NT2/D1 (cell line): ENCODE results near the gene SORL1.

Source experiments
- SUZ12 ChIP-seq: IDR thresholded peaks from 2 replicates; pipeline ENCODE4 v1.6.1; 2011; ENCODE audit not compliant: insufficient read length, insufficient read depth; ENCODE audit errors: extremely low read depth
- YY1 ChIP-seq: IDR thresholded peaks from 2 replicates; pipeline ENCODE4 v1.6.1; 2011; ENCODE audit not compliant: insufficient read length, insufficient read depth
- ZNF274 ChIP-seq: IDR thresholded peaks from 2 replicates; pipeline ENCODE4 v1.6.1; 2011; ENCODE audit warnings: mild to moderate bottlenecking, low read depth, low read length

DNA sequence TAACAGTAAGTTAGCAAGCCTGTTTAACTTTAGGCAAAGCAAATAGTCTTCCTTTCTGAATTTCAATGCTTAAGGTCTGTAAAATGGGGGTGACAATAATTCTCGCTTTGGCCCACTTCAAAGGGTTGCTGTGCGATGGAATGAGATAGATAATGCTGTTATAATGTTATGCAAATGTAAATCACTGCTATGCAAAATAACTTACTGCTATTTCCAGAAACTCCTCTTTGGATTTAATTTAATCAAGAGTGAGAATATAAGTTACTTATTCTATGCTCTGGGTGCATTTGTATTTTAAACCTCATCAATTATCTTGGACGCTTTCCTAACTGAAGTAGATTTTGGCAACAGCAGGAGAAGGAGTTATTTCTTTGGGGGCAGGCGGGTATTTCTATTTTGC, 4.1 kb upstream of the SORL1 start:
- no peak for TF ChIP-seq ZNF274
- no peak for TF ChIP-seq YY1
- no peak for TF ChIP-seq SUZ12
